22Rv1 (cell line): ENCODE data around the gene CRAT.

Experiments used
- ZFX ChIP-seq: fragments of 450-650 bp; IDR thresholded peaks from 2 replicates; pipeline ENCODE4 v1.6.1; 2017; ENCODE audit warnings: antibody characterized with exemption, borderline replicate concordance
- TF ChIP-seq, protein P1 (sequence below): fragments of 450-650 bp; IDR thresholded peaks from 2 replicates; pipeline ENCODE4 v1.5.1; 2017; ENCODE audit warnings: mild to moderate bottlenecking

DNA sequence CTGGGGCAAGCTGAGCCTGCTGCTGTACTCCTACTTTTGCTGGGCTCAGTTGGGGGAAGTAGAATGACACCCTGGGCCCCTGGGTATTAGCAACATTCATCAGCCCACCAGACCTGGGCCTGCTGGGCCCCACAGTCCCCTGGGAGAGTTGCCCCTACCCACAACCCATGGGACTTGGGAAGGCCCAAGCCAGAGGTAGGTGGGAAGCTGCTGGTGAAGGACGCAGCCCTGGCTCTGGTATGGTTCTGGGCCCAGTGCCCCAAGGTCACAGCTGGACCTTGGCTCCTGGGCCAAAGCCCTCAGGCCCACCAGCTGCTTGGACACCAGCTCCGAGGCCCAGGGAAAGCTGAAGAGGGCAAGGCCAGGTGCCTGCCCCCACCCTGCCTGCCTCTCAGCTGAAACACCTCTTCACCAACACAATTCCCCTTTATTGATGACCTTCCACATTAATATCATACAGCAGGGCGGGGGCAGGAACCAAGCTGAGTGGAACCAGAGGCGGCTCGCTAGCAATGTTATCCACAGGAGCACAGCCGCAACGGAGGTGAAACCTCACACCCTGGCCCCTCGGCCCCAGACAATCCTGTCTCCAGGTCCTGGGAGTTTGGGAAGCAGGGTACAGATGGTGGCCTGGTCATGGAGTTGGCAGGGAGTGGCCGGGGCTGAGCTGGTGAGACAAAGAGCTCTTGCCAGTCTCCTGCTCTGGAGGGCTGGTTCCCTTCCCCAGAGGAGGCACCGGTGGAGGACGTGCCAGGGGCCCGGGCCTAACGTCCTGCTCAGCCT lies 16.0 kb downstream of the CRAT start:
- TF ChIP-seq, protein P1, sequence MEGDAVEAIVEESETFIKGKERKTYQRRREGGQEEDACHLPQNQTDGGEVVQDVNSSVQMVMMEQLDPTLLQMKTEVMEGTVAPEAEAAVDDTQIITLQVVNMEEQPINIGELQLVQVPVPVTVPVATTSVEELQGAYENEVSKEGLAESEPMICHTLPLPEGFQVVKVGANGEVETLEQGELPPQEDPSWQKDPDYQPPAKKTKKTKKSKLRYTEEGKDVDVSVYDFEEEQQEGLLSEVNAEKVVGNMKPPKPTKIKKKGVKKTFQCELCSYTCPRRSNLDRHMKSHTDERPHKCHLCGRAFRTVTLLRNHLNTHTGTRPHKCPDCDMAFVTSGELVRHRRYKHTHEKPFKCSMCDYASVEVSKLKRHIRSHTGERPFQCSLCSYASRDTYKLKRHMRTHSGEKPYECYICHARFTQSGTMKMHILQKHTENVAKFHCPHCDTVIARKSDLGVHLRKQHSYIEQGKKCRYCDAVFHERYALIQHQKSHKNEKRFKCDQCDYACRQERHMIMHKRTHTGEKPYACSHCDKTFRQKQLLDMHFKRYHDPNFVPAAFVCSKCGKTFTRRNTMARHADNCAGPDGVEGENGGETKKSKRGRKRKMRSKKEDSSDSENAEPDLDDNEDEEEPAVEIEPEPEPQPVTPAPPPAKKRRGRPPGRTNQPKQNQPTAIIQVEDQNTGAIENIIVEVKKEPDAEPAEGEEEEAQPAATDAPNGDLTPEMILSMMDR, result no peak
- no peak for TF ChIP-seq ZFX
